Activated CD4-positive, alpha-beta memory T cell treated with anti-CD3 and anti-CD28 coated beads, Interleukin-2, amount 10 ng/mL, durations not matched to agents 7 days and 5 days (primary cell): Measurements from ENCODE around the gene CEP170. TPM values are rescaled to one million over a fixed set of nuclear protein-coding genes. Genes with fewer than 3 reads are reported as not detected.

Experiments
- CTCF ChIA-PET: fragments of 350-600 bp; sonication (Branson Sonifier 250); formaldehyde crosslinking; loops from one replicate; lab custom pipeline; 2021; ENCODE audit warnings: antibody characterized with exemption, inconsistent platforms; lab: Charles Lee
- POLR2A ChIA-PET: fragments of 350-600 bp; sonication (Branson Sonifier 250); formaldehyde crosslinking; loops from one replicate; lab custom pipeline; 2021; ENCODE audit warnings: antibody characterized with exemption; lab: Charles Lee
- DNase-seq: peaks from one replicate; pipeline ENCODE4 v3.0.0-alpha.2; 2020
- H3K27ac Mint-ChIP-seq: one replicate; pipeline ENCODE4 v1.8.0; 2021; ENCODE audit warnings: mild to moderate bottlenecking, mixed read lengths
- H3K27me3 Mint-ChIP-seq: one replicate; pipeline ENCODE4 v1.8.0; 2021; ENCODE audit warnings: mixed read lengths
- H3K36me3 Mint-ChIP-seq: one replicate; pipeline ENCODE4 v1.8.0; 2021; ENCODE audit warnings: low read depth, mixed read lengths
- H3K4me1 Mint-ChIP-seq: one replicate; pipeline ENCODE4 v1.8.0; 2021; ENCODE audit warnings: mixed read lengths
- H3K4me3 Mint-ChIP-seq: one replicate; pipeline ENCODE4 v1.8.0; 2021; ENCODE audit warnings: mild to moderate bottlenecking, mixed read lengths
- H3K9me3 Mint-ChIP-seq: one replicate; pipeline ENCODE4 v1.8.0; 2021; ENCODE audit warnings: mixed read lengths
- total RNA-seq, 2 experiments: library from RNA; stranded (reverse); gene quantifications; one replicate each; pipeline ENCODE4 v1.2.3, GENCODE V29; 2021

CEP170 gene
- total RNA-seq, 2 experiments from 2014 or later: 22.5 to 24.4 TPM

DNA sequence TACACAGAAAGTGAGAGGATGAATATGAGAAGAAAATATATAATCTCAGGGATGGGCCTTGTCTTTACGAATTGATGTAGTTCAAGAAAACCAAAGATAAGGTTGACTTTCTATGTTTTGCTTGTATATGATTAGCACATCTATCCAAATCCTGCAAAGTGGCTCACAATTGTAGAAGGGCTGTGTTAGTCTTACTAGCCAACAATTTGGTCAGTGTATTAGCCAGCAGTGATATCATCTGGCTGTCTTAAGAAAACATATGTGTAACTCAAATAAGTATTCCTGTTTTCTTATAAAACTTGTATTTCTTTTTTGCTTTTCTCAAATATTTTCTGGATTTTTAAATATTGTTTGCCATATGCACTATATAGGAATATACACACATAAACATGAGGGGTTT, 6.3 kb upstream of the CEP170 start:
- POLR2A ChIA-PET: no interaction called here

DNA sequence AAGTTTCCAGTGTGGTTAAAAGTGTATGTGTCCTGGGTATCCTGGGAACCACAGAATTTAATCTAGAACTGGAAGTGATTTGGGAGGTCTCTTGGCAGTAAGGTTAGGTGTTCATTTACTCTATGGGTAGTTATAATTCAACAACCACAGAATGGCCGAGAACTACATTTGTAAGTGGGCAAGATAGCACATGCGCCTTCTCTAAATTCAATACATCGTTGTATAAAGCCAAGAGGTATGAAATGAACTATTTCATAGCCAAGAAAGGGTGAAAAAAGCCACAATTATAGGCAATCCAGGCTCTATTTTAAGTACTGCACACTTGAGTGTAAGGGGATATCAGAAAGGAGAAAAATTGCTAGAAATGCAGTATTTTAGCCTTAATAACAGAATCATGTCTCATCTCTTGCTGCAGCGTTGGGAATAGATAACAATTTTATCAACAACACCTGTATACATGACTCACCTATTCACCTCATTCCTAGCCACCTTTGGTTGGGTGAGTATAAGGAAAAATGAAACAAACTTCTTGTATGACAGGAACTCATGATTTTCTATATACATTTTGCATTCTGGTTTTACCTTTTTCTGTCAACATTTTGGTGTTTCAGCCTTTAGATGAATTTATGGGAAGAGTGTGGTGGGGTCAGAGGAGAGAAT, 5.3 kb upstream of the CEP170 start:
- DNase-seq: no peak
- no peaks in the 10 kb centered on the region for H3K9me3 Mint-ChIP-seq
- no peak overlapping the region for H3K4me3 Mint-ChIP-seq
- H3K27me3 Mint-ChIP-seq: no peaks in the 10 kb centered on the region
- H3K36me3 Mint-ChIP-seq: peaks cover 3% of the 10 kb centered on the region
- H3K27ac Mint-ChIP-seq: no peak overlapping the region
- H3K4me1 Mint-ChIP-seq: peaks cover 25% of the 10 kb centered on the region
- ChIA-PET CTCF (no interaction called here), POLR2A (no interaction called here)

More for the DNA sequence above, 6.3 kb upstream of the CEP170 start:
- H3K4me3 Mint-ChIP-seq: no peak overlapping the region
- DNase-seq: no peak
- no peak overlapping the region for H3K27ac Mint-ChIP-seq
- H3K4me1 Mint-ChIP-seq: peaks cover 22% of the 10 kb centered on the region
- no peaks in the 10 kb centered on the region for H3K9me3 Mint-ChIP-seq
- H3K27me3 Mint-ChIP-seq: no peaks in the 10 kb centered on the region
- peaks cover 3% of the 10 kb centered on the region for H3K36me3 Mint-ChIP-seq
- CTCF ChIA-PET: no interaction called here

DNA sequence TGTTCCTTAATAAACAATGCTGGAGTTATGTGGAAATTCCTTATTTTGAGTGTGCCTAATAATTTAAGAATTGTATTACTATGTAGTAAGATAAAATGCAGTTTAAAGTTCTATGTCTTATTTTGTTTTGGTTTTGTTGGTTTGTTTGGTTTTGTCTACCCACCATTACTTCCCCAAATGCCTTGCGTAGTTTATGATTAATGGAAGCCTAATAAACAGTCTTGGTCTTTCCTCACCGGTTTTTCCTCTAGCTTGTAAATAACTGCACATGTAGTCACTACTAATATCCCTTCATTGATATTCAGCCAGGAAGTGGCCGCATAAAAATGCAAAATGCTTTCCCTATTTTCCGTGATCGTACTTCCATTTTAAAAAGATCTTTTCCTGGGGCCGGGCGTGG, 3.6 kb upstream of the CEP170 start:
- Mint-ChIP-seq H3K9me3 (no peaks in the 10 kb centered on the region), H3K27ac (no peak overlapping the region), H3K27me3 (no peaks in the 10 kb centered on the region), H3K4me3 (no peak overlapping the region), H3K36me3 (peaks cover 6% of the 10 kb centered on the region), H3K4me1 (peaks cover 23% of the 10 kb centered on the region)
- DNase-seq: no peak
- ChIA-PET CTCF (no interaction called here), POLR2A (no interaction called here)

DNA sequence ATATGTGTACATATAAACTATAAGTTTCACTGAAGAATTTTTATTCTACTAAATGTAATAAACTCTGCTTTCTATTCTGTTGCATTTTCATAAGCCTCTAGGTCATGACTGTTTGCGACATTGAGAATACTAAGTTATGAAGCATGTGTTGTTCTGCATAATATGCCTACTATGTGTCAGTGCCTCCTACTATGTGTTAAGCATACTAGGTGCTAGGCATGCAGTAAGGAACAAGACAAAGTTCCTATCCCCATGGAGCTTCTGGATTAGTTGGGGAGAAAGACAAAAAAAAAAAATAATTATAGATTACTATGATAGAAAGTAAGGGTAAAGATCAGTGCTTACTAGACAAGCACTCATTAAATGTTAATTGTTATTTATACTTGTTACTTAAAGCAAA, 2.1 kb upstream of the CEP170 start:
- Mint-ChIP-seq H3K4me1 (peaks cover 29% of the 10 kb centered on the region), H3K27me3 (no peaks in the 10 kb centered on the region), H3K27ac (no peak overlapping the region), H3K4me3 (no peak overlapping the region), H3K9me3 (no peaks in the 10 kb centered on the region), H3K36me3 (peaks cover 6% of the 10 kb centered on the region)
- no peak for DNase-seq
- CTCF ChIA-PET: no interaction called here
- POLR2A ChIA-PET: interaction anchor here (3.5 kb wide), 1 partner anchor 156 kb away, joined by 16 read pairs; no protein-coding TSS in a partner anchor

DNA sequence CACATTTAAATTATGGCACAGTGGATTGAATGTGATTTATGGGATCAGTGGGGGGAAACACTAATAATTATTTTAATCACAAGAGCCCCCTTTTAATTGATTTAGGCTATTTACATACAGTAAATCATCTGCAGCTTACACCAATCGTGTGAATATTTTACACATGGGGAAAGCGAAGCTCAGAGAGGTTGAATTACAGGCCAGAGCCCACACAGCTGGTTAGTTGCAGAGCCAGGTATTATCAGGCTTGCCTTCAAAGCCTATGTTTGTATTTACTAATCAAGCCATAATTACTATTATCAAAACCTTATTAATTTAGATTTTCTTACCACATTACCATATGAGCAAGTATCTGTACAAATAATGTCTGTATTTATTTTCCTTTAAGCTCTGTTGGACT, 1.5 kb upstream of the CEP170 start:
- H3K4me1 Mint-ChIP-seq: peaks cover 29% of the 10 kb centered on the region
- peak overlapping the region; percentile 97 for H3K27ac Mint-ChIP-seq
- peaks cover 6% of the 10 kb centered on the region for H3K36me3 Mint-ChIP-seq
- no peaks in the 10 kb centered on the region for H3K27me3 Mint-ChIP-seq
- CTCF ChIA-PET: interaction anchor here (1.2 kb wide), 1 partner anchor 340 kb away, joined by 3 read pairs; no protein-coding TSS in a partner anchor
- DNase-seq: no peak
- POLR2A ChIA-PET: interaction anchor here (1.6 to 3.5 kb wide), 2 partner anchors 16 to 155 kb away, joined by 4 to 16 read pairs; no protein-coding TSS in a partner anchor
- peak overlapping the region; percentile 95 for H3K4me3 Mint-ChIP-seq
- no peaks in the 10 kb centered on the region for H3K9me3 Mint-ChIP-seq

DNA sequence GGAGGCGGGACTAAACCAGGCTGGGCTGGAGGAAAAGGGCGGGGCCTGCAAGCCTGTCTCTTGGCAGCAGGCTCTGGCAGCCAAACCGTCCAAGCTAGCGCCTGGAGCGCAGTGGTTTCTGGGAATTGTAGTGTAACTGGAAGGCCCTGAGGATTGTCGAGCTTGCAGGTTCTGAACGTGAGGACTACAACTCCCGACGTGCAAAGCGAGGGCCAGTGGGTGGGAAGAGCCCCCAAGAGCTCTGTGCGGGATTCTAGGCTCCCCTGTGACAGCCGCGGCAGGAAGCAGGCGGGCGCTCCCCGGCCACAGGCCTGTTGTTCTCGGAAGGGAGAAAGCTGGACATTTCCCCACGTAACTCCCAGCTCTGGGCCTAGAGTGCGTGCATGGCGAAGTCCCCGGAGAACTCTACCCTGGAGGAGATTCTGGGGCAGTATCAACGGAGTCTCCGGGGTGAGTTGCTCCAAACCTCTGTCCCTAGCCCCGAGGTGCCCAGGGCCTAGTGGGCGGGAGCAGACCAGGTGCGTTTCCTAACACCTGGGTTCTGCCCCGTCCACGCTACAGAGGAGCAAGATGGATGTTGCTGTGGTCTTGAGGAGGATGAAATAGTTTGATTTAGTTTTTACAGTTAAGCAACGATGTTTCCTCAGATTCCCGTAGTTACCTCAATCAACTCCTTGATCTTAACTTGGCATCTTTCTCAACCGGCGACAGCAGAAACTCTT, 871 bp upstream of the CEP170 start, which contains the start of gene SDCCAG8:
Gene SDCCAG8 (plus strand): TSS at position 251 of the 722 bp plus-strand sequence. CDS start 133 bp downstream, at position 384.
- Mint-ChIP-seq H3K36me3 (peaks cover 3% of the 10 kb centered on the region), H3K4me1 (peaks cover 29% of the 10 kb centered on the region), H3K27ac (peak within 1 kb of the TSS; percentile 97), H3K4me3 (peak within 1 kb of the TSS; percentile 95), H3K9me3 (no peaks in the 10 kb centered on the region), H3K27me3 (no peaks in the 10 kb centered on the region)
- ChIA-PET CTCF (interaction anchor here (0.9 to 1.4 kb wide), 3 partner anchors 24 to 1044 kb away, joined by 3 to 5 read pairs (median 4); no protein-coding TSS in a partner anchor), POLR2A (interaction anchor here (0.6 to 3.5 kb wide), 9 partner anchors 17 to 1194 kb away, joined by 3 to 16 read pairs (median 4); no protein-coding TSS in a partner anchor)
- peak; percentile 96 for DNase-seq

DNA sequence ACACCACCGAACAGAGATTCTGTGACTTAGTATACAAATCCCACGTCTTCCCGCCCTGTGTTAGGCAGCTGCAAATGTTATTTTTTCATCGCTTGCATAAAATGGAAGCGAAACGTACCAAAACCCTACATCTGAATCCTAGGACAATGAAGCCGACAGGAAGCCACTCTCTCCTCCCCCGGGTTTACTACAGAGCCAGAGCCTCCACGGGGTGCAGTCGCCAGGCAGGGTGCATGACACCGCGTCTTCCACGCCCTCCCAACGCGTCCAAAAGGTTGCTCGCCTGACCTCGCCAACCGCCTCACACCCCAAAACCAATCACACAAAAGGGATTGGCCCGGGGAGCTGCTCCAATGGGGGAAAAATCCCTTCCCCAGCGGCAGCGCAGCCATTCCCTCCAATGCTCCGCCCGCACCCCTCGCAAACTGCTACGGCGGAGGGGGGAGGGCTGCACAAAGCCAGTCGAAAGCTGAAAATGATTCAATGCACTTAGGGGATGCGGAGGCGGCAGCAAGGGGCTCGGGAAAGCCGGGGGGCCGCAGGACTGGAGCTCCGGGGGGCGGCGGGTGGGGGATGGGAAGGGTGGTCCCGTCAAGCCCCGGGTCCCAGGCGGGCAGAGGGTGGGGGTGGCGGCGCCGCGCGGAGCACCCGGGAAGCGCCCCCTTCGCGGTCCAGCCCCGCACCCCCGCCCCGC, 701 bp downstream of the CEP170 start:
- ChIA-PET POLR2A (interaction anchor here (0.9 to 3.5 kb wide), 6 partner anchors 25 to 1735 kb away, joined by 3 to 16 read pairs (median 4); partner anchors contain the start of gene FH), CTCF (interaction anchor here (0.9 kb wide), 1 partner anchor 88 kb away, joined by 3 read pairs; no protein-coding TSS in a partner anchor)
- H3K27ac Mint-ChIP-seq: peak overlapping the region; percentile 78
- peaks cover 26% of the 10 kb centered on the region for H3K4me1 Mint-ChIP-seq
- H3K36me3 Mint-ChIP-seq: peaks cover 3% of the 10 kb centered on the region
- peak overlapping the region; percentile 89 for H3K4me3 Mint-ChIP-seq
- H3K9me3 Mint-ChIP-seq: no peaks in the 10 kb centered on the region
- peak; percentile 65 for DNase-seq
- H3K27me3 Mint-ChIP-seq: no peaks in the 10 kb centered on the region

DNA sequence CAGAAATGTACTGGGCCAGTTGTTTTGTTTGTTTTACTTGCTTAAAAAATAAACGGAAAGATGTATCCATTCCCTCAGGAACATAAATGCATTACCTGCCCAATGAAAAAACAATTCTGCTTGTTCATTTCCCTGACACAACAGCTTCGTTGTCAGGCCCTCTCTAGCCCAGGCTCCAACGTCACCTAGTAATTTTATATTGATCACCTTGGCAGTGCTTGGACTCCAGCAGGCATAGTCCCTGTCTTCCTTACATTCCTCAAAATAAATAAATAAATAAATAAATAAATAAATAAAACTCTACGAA, 1.2 kb downstream of the CEP170 start:
- no peaks in the 10 kb centered on the region for H3K9me3 Mint-ChIP-seq
- H3K27ac Mint-ChIP-seq: peak overlapping the region; percentile 22
- H3K27me3 Mint-ChIP-seq: no peaks in the 10 kb centered on the region
- no peak for DNase-seq
- H3K4me1 Mint-ChIP-seq: peaks cover 25% of the 10 kb centered on the region
- H3K4me3 Mint-ChIP-seq: peak overlapping the region; percentile 89
- POLR2A ChIA-PET: interaction anchor here (1.6 to 3.5 kb wide), 2 partner anchors 152 to 1734 kb away, joined by 4 to 16 read pairs; partner anchors contain the start of gene FH
- peaks cover 3% of the 10 kb centered on the region for H3K36me3 Mint-ChIP-seq
- CTCF ChIA-PET: no interaction called here

DNA sequence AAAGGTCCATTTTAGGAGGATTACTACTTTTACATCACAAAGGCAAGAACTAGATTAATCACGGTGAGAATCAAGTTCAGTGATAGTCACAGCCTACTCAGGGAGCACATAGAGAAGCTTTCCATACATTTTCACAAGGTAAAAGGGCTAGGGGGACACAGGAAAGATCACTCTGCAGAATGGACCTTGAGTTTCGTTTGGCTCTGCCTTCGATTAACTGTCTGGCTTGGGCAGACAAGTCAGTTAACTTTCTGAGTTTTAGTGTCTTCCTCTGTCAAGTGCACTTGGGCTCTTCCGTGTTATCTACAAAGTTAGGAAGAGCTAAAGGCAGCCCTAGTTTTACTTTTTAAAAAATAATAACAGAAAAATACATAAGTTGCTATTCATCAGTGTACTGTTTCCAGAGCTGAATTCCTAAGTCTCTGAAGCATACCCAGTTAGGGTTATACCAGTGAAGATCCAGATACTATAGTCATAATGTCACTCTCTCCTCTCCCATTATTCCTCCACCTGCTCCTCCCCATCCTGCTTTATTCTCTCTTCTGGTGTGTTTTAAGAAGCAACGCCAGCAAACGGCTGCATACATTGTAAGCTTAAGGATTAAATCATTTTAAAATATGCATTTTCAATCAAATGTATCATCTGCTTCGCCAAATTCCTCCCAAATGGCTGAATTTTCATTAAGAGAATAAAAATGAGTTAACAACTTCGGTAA, 1.7 kb downstream of the CEP170 start:
- CTCF ChIA-PET: no interaction called here
- Mint-ChIP-seq H3K27me3 (no peaks in the 10 kb centered on the region), H3K4me1 (peaks cover 24% of the 10 kb centered on the region), H3K9me3 (no peaks in the 10 kb centered on the region), H3K4me3 (peak overlapping the region; percentile 45), H3K27ac (peak overlapping the region; percentile 22), H3K36me3 (peaks cover 3% of the 10 kb centered on the region)
- DNase-seq: no peak
- POLR2A ChIA-PET: interaction anchor here (3.5 kb wide), 1 partner anchor 152 kb away, joined by 16 read pairs; no protein-coding TSS in a partner anchor

DNA sequence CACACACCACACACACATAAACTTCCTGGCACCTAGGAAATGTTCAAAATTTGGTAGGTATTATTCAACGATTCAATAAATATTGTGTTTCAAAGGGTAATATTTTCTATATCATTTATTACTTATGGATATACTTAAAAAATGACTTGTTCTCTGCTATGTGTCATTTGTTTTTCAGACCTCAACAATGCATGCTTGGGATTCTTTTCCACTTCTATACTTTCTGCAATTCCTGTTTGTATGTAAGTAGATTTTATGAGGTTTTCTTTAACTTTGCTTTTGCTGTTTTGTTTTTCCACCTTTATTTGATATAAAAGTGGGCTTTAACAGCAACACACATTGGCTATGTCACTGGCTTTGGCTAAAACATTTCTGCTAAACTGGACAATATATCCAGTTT, 3.5 kb downstream of the CEP170 start:
- no peak for DNase-seq
- Mint-ChIP-seq H3K36me3 (peaks cover 3% of the 10 kb centered on the region), H3K27ac (no peak overlapping the region), H3K4me3 (no peak overlapping the region), H3K27me3 (no peaks in the 10 kb centered on the region), H3K9me3 (no peaks in the 10 kb centered on the region), H3K4me1 (peaks cover 21% of the 10 kb centered on the region)
- ChIA-PET CTCF (no interaction called here), POLR2A (no interaction called here)

DNA sequence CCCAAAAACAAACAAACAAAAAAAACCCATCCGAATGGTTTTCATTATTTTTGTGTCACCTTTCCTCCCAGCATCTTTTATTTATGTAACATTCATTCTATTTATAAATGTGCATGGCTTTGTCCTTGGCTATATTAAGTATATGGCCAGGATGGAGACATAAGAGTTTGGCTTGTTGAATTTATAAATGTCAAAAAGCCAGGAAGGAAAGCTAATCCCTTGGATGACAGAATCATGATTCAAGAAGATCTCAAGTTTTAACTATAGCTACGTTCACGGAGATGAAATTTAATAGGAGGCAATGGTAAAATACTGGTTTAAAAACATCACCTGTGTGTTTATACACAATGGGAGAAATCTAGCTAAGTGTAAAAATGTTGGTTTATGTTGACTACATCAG, 5.0 kb downstream of the CEP170 start:
- peaks cover 16% of the 10 kb centered on the region for H3K4me1 Mint-ChIP-seq
- POLR2A ChIA-PET: no interaction called here
- CTCF ChIA-PET: no interaction called here

DNA sequence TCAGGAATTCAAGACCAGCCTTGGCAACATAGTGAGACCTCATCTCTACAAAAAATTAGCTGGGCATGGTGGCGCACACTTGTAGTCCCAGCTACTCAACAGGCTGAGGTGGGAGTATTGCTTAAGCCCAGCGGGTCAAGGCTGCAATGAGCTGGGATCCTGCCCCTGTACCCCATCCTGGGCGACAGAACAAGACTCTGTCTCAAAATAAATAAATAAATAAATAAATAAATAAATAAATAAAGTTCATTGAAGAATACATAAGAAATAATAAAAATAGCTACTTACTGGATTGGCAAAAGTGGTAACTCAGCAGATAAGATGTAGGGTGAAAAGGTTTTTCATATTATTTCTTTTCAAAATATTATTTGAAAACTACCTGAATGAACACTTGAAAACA, 5.9 kb downstream of the CEP170 start:
- Mint-ChIP-seq H3K9me3 (no peaks in the 10 kb centered on the region), H3K4me1 (peaks cover 13% of the 10 kb centered on the region), H3K27ac (no peak overlapping the region), H3K36me3 (no peaks in the 10 kb centered on the region), H3K4me3 (no peak overlapping the region), H3K27me3 (no peaks in the 10 kb centered on the region)
- POLR2A ChIA-PET: no interaction called here
- CTCF ChIA-PET: no interaction called here
- DNase-seq: no peak

More for the DNA sequence above, 5.0 kb downstream of the CEP170 start:
- H3K27me3 Mint-ChIP-seq: no peaks in the 10 kb centered on the region
- H3K9me3 Mint-ChIP-seq: no peaks in the 10 kb centered on the region
- H3K4me3 Mint-ChIP-seq: no peak overlapping the region
- H3K36me3 Mint-ChIP-seq: peaks cover 1% of the 10 kb centered on the region
- no peak overlapping the region for H3K27ac Mint-ChIP-seq
- no peak for DNase-seq
